Measurements from ENCODE around the gene TRMT112.

DNA sequence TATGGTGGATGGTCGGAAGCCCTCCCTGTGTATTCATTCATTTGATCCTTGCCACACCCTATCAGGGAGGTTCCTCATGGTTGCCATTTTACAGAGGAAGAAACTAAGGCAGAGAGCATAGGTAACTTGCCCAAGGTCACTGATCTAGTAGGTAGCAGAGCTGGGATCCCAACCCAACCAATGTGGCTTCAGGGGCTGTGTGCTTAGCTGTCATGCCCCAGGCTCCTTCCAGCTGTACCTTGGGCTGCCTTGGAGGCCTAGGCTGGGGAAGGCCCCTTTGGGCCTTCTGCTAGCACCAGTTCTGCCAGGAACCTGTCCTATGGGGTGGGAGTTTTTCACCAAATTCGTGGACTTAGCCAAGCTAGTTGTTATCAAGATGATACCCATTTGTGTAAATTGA is 41.5 kb downstream of the TRMT112 start:
- TF ChIP-seq, protein P1, sequence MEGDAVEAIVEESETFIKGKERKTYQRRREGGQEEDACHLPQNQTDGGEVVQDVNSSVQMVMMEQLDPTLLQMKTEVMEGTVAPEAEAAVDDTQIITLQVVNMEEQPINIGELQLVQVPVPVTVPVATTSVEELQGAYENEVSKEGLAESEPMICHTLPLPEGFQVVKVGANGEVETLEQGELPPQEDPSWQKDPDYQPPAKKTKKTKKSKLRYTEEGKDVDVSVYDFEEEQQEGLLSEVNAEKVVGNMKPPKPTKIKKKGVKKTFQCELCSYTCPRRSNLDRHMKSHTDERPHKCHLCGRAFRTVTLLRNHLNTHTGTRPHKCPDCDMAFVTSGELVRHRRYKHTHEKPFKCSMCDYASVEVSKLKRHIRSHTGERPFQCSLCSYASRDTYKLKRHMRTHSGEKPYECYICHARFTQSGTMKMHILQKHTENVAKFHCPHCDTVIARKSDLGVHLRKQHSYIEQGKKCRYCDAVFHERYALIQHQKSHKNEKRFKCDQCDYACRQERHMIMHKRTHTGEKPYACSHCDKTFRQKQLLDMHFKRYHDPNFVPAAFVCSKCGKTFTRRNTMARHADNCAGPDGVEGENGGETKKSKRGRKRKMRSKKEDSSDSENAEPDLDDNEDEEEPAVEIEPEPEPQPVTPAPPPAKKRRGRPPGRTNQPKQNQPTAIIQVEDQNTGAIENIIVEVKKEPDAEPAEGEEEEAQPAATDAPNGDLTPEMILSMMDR (IDR thresholded peaks at IDR 0.05) = no peak
- no peak for TF ChIP-seq POLR2AphosphoS5 (IDR thresholded peaks at IDR 0.05)

Measured in upper lobe of left lung (tissue), 4 donors.